ENCODE measurements around the gene GRIA4.

Gene GRIA4

DNA sequence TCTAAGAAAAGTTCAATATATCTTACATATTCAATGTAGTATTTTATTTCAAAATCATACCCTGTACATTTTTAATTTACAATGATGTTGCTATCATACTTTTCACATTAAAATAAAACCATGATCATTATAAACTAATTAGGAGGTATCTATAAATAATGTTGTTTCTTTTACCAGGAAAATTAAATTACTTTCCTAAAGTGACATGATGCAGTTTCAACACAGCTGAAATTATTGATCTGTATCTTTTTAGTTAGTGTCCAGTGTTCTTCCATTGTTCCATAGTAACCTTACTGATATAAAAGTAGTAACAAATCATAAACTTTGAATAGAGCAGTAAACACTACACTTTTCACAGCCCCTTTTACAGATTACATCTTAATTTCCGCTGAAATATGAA lies 29.7 kb downstream of the GRIA4 start:
- DNase-seq (ENCODE audit: low spot score), result no peak

- DNase-seq (ENCODE audit: low spot score), result no peak
Measured at GRCh38 chr11:105641433-105641832, 31.6 kb downstream of the GRIA4 start.

GRCh38 chr11:105642870-105643269 lies 33.0 kb downstream of the GRIA4 start:
- no peak for DNase-seq (ENCODE audit: low spot score)

DNA sequence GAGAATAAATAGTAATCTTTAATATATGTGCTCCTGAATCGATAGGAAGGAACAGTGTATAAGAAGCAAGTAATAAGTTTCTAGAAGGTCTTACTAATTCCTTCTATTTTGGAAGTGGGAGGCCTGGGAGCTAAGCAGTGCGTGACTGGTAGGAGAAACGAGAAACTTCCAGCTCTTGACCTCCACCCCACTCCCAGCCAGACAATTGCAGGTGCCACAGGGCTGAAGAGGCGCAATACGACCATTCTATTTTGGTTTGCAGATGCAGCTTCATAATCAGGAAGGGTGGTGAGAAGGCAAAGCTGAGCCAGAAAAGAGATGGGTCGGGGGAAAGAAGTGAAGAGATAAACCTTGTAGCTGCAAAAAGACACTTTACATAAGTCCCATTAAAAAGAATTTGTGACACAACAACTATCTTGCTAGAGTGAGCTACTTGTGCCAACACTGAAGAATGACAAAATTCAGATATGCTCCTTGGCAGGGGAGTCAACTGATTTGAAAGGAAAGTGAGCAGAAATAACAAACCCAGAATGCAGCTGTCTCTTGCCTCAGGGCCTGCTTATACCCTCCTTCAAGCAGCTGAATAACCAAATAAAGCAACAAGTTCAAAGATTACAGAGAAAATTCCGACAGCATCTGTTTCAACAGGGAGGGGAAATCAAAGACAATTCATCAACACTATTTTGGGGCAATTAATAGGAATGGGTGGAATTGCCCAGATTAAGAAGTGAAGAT lies 35.1 kb downstream of the GRIA4 start:
- DNase-seq (ENCODE audit: low spot score), result no peak

GRCh38 chr11:105647780-105648179 lies 37.9 kb downstream of the GRIA4 start:
- no peak for DNase-seq (ENCODE audit: low spot score)

DNA sequence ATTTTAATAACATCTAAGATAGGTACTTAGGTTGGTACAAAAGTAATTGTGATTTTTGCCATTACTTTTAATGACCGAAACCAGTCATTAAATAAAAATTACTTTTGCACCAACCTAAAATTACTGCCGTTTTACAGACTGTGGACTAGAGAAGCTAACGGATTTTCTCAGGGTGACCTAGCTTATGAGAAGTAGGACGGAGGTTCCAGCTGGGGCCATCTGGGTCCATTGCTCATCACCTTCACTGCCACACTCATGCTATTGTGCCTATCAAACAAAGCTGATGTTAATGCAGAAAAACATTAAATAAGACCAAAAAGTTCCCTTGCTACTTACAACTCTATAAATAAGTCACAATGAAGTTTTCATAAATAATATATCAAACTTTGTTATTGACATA lies 38.9 kb downstream of the GRIA4 start:
- no peak for DNase-seq (ENCODE audit: low spot score)

- no peak for DNase-seq (ENCODE audit: low spot score)
Measured at GRCh38 chr11:105665281-105665680, 55.4 kb downstream of the GRIA4 start.

- no peak for DNase-seq (ENCODE audit: low spot score)
Measured at GRCh38 chr11:105667441-105667840, 57.6 kb downstream of the GRIA4 start.

GRCh38 chr11:105670811-105671210 lies 60.9 kb downstream of the GRIA4 start:
- DNase-seq (ENCODE audit: low spot score), result no peak

DNA sequence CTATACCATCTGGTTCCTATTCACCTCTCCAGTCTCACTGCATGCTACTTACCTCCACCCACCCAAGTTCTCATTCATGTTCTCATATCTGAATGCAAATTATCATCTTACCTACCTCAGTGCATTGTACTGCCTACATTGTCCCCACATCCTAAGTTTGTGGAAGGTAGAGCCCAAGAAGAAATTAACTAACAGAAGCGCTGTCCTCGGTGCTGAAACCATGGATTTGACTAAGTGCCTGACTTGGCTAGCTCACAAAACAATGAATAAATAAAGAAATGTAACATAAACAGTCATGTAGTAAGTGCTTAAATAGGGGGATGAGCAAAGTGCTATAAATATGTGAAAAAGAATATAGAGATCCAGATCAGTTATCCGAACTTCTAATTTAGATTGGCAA lies 63.2 kb downstream of the GRIA4 start:
- DNase-seq (ENCODE audit: low spot score), result no peak

DNA sequence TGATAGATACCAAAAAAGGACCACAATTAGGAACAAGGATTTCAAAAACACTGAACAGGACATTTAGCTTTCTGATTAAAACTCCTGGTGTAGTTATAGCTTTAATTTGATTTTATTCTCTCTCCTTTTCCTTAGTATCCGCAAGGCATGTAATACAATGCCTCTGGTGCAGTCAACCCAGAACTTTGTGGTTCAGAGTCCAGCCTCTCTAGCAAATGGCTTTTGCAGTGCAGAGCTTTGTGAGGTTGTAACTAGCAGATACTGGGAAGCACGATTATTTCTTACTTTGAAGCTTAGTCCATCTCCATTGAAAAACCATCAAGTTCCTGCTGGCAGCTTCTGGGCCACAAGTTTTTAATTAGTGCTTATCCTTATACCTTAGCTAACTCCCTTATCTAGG lies 79.8 kb downstream of the GRIA4 start:
- DNase-seq (ENCODE audit: low spot score), result no peak

DNA sequence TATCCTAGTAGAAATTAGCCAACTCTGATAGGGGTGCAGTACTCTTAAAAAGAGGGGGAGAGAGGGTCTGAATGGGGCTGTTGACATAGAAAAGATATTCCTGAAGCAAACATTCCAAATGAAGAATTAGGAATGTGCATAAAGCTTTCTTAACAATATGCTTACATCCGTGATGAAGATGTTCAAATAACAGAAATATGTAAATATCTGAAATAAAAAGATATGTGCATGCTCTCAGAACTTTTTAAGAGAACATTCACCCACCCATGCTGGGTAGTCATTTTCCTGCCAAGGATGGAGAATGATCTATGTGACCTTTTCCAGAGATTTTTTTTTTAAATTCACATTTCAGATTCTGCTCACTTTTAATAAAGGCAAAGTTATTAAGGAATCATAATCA lies 80.6 kb downstream of the GRIA4 start:
- no peak for DNase-seq (ENCODE audit: low spot score)

DNA sequence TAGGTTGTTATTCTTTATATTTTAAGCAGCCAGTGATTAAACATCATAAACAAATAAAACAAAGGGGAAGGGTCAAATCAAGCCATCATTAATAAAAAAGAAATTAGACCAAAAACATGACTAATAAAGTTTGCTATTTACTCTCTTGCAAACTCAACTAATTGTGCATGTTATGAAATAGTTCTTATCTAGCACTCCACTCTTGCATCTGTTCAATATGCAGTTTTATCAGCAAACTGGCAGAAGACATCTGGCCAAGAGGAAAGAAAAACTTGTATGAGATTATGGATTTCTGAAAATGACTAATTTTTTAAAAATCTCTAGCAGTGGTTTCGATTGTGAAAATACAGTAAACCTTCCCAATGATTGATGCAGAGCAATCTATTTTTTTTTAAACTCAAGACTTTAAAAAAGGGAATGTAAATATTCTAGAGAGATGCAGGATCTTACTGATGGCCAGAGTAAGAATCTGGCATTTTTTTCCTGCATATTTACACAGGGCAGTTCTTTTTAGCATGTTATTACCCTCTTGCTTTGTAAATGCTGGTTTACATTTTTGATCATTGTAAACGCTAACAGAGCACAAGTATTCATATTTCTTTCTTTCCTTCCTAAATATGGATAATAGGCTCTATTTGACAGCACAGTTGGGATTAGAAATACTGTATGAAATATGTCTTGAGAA lies 83.3 kb downstream of the GRIA4 start:
- no peak for DNase-seq (ENCODE audit: low spot score)

DNA sequence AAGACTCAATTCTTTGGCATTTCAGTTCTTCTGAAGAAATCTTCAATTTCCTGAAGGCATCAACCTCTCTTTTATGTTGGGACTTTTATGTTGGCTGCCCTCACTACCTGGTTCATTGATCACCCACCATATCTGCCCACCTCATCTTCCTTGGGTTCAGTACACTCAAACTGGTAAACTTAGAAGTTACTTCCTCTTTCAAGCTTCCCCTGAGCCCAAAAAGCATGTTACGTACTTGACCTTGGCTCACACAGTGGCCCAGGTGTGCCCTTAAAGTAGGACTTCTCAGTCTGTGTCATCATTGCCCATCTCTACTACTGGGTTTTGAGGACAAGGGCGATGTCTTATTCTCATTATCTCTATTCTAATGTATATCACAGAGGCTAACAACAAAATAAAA lies 86.1 kb downstream of the GRIA4 start:
- DNase-seq (ENCODE audit: low spot score), result no peak

GRCh38 chr11:105697291-105697690 lies 87.4 kb downstream of the GRIA4 start:
- DNase-seq (ENCODE audit: low spot score), result no peak

DNA sequence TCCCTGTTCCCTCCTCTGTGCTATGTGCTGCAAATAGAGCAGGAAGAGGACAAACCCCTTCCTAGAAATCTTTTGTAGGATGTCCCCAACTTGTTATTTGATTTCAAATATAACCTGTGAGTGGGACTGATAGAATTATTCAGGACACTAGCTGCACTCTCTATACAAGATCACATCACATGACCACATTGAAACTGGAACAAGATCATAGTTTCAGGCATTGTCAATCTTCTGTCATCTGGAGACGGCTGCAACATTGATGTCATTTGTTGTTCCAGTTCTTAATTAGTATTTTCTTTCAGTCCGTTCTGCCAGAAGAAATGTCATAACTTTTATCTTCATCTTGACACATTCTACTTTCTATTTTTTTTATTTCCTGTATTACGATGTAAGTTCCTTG lies 89.3 kb downstream of the GRIA4 start:
- DNase-seq (ENCODE audit: low spot score), result no peak

GRCh38 chr11:105700271-105700670 lies 90.4 kb downstream of the GRIA4 start:
- DNase-seq (ENCODE audit: low spot score), result no peak

GRCh38 chr11:105701098-105701497 lies 91.2 kb downstream of the GRIA4 start:
- DNase-seq (ENCODE audit: low spot score), result no peak

- DNase-seq (ENCODE audit: low spot score), result no peak
Measured at GRCh38 chr11:105705786-105706530, 96.1 kb downstream of the GRIA4 start.

DNA sequence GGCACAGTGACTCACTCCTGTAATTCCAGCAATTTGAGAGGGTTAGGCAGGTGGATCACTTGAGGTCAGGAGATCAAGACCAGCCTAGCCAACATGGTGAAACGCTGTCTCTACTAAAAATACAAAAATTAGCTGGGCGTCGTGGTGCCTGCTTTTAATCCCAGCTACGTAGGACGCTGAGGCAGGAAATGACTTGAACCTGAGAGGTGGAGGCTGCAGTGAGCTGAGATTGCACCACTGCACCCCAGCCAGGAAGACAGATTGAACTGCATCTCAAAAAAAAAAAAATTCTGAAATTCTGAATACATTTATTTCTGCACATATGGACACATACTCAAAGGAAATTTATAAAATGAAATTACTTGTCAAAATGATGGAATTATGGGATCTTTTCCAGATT lies 103.2 kb downstream of the GRIA4 start:
- no peak for DNase-seq (ENCODE audit: low spot score)

- DNase-seq (ENCODE audit: low spot score), result no peak
Measured at GRCh38 chr11:105713696-105714095, 103.8 kb downstream of the GRIA4 start.

- no peak for DNase-seq (ENCODE audit: low spot score)
Measured at GRCh38 chr11:105718641-105719040, 108.8 kb downstream of the GRIA4 start.

Measured in CD4-positive, alpha-beta T cell treated with Interleukin-15 for 4 hours (primary cell).